Measurements from ENCODE around the gene ATF1. TPM values are rescaled to one million over a fixed set of nuclear protein-coding genes. Genes with fewer than 3 reads are reported as not detected.

The ATF1 gene
- total RNA-seq, 6 experiments from 2014 or later, result 33.6 to 37.7 (median 34.4) TPM

DNA sequence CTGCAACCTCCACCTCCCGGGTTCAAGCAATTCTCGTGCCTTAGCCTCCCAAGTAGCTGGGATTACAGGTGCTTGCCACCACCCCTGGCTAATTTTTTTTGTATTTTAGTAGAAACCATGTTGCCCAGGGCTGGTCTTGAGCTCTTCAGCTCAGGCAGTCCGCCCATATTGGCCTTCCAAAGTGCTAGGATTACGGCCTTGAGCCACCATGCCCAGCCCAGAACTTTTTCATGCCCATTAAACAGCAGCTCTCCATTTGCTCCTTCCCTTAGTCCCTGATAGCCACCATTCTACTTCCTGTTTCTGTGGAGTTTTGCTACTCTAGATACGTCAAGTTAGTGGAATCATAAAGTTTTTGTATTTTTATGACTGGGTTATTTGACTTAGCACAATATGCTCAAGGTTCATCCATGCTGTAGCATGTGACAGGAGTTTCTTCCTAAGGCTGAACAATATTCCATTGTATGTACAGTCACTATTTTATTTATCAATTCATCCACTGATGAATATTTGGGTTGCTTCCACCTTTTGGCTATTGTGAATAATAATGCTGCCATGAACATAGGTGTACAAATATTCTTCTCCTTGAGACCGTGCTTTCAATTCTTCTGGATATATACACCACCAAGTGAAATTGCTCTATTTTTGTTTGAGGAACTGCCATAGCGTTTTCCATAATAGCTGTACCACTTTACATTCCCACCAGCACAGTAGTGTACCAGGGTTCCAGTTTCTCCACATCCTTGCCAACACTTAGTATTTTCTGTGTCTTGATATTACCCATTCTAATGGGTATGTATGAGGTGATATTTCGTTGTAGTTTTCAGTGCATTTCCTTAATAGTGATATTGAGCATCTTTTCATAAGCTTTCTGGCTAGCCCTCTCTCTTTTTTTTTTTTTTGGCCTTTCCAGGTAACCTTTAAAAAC is 15.0 kb downstream of the ATF1 start:
- Mint-ChIP-seq H3K36me3 (ENCODE audit: low read depth) (peaks cover 5% of the 10 kb centered on the region; the same call in 1 of the 2 replicates), H3K27me3 (ENCODE audit: insufficient read depth) (no peaks in the 10 kb centered on the region; the same call in 1 of the 2 replicates), H3K27ac (no peak overlapping the region), H3K9me3 (no peaks in the 10 kb centered on the region), H3K4me1 (ENCODE audit: low read depth) (no peaks in the 10 kb centered on the region), H3K4me3 (no peak overlapping the region)
- no peak for DNase-seq
- TF ChIP-seq, protein P1, sequence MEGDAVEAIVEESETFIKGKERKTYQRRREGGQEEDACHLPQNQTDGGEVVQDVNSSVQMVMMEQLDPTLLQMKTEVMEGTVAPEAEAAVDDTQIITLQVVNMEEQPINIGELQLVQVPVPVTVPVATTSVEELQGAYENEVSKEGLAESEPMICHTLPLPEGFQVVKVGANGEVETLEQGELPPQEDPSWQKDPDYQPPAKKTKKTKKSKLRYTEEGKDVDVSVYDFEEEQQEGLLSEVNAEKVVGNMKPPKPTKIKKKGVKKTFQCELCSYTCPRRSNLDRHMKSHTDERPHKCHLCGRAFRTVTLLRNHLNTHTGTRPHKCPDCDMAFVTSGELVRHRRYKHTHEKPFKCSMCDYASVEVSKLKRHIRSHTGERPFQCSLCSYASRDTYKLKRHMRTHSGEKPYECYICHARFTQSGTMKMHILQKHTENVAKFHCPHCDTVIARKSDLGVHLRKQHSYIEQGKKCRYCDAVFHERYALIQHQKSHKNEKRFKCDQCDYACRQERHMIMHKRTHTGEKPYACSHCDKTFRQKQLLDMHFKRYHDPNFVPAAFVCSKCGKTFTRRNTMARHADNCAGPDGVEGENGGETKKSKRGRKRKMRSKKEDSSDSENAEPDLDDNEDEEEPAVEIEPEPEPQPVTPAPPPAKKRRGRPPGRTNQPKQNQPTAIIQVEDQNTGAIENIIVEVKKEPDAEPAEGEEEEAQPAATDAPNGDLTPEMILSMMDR (IDR thresholded peaks at IDR 0.05), result no peak

DNA sequence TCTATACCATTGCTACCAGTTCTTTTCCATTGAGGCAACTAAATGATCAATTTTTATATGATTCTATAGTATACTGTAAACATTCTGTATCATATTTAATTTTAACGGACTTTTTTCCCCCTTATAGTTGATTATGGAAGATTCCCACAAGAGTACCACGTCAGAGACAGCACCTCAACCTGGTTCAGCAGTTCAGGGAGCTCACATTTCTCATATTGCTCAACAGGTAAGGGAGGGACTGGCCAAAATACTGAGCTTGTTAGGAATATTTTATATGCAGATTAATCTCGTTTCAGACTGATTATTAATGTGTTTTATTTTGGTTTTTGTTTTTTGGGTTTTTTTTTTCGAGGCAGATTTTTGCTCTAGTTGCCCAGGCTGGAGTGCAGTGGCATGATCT is 16.1 kb downstream of the ATF1 start:
- peaks cover 10% of the 10 kb centered on the region for H3K4me1 Mint-ChIP-seq (ENCODE audit: low read depth)
- H3K27me3 Mint-ChIP-seq (ENCODE audit: insufficient read depth), result no peaks in the 10 kb centered on the region
- no peaks in the 10 kb centered on the region for H3K9me3 Mint-ChIP-seq
- TF ChIP-seq, protein P1 (IDR thresholded peaks at IDR 0.05), result no peak
- H3K4me3 Mint-ChIP-seq, result no peak overlapping the region
- H3K36me3 Mint-ChIP-seq (ENCODE audit: low read depth), result peaks cover 10% of the 10 kb centered on the region; the same call in 1 of the 2 replicates
- DNase-seq, result no peak
- no peak overlapping the region for H3K27ac Mint-ChIP-seq

DNA sequence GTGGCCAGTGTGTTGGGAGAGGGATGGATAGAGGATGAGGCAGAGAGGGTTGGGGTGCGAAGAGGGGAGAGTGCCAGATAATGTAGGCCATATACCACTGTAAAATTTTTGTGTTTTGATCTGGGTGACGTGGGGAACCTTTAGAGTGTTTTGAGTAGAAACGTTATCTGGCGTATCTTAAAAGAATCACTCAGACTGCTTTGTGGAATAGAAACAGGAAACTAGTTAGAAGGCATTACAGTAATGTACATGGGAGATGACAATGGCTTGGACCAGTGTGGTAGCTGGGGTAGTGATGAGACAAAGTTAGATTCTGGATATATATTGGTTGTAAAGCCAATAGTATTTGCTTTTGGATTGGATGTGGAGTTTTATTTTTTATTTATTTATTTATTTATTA is 20.6 kb downstream of the ATF1 start:
- TF ChIP-seq, protein P1 (IDR thresholded peaks at IDR 0.05), result no peak
- Mint-ChIP-seq H3K9me3 (peaks cover 13% of the 10 kb centered on the region), H3K4me3 (no peak overlapping the region), H3K36me3 (ENCODE audit: low read depth) (peaks cover 25% of the 10 kb centered on the region), H3K27ac (no peak overlapping the region), H3K4me1 (ENCODE audit: low read depth) (peaks cover 55% of the 10 kb centered on the region), H3K27me3 (ENCODE audit: insufficient read depth) (peaks cover 3% of the 10 kb centered on the region; the same call in 1 of the 2 replicates)
- DNase-seq, result no peak

DNA sequence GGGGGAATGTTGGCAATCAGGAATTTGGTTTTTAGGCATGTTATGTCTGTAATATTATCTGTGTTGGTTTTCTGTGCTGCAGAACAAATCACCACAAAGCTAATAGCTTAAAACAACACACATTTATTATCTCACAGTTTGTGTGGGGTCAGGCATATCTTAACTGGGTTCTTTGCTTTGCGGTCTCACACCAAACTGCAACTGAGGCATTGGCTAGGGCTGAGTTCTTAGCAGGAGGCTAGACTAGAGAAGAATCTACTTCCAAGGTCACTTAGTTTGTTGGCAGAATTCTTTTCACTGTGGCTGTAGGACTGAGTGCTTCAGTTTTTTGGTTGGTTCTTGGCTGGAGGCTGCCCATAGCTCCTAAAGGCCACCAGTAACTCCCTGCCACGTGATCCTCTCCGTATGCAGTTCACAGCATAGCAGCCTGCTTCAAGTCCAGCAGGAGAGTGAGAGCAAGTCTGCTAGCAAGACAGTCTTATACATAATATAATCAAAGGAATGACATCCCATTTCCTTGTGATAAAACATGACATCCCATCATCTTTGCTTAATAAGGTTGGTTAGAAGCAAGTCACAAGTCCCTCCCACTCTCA is 21.6 kb downstream of the ATF1 start:
- H3K36me3 Mint-ChIP-seq (ENCODE audit: low read depth), result peaks cover 28% of the 10 kb centered on the region
- H3K4me1 Mint-ChIP-seq (ENCODE audit: low read depth), result peaks cover 65% of the 10 kb centered on the region
- H3K9me3 Mint-ChIP-seq, result peaks cover 13% of the 10 kb centered on the region
- peak overlapping the region; percentile 80 for H3K4me3 Mint-ChIP-seq
- peaks cover 3% of the 10 kb centered on the region for H3K27me3 Mint-ChIP-seq (ENCODE audit: insufficient read depth)
- TF ChIP-seq, protein P1 (IDR thresholded peaks at IDR 0.05), result no peak
- peak overlapping the region; percentile 99 for H3K27ac Mint-ChIP-seq
- DNase-seq, result no peak

DNA sequence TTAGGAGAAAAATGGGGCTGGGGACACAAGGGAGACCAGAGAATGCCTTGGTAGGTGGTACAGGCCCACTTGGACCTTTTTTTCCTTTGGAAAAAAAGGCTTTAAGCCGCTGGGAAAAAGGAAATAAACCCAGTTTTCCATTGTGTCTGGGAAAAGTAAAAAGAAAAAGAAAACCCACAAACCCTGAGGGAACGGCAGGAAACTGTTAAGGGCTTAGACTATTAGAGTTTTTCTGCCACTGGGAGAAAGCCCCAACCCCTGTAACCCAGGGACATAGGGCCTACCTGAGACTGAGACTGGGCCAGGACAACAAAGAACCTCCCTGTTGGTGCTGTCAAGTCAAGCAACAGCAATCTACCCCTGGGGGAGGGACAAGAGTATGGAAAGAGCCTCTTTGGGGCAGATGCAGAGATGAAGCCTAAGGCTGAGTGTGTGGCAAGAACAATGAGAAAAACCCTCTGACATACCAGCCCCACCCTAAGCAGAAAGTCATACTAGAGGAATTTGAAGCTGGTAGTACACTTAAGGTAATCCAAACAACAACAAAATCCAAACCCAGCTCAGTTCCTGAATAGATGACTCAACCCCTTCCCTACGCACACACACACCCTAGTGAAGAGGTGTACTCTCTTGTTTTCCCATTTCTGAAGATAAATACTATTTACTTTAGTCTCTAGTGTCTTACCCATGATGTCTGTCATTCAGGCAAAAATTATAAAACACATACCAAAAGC is 22.8 kb downstream of the ATF1 start:
- TF ChIP-seq, protein P1 (IDR thresholded peaks at IDR 0.05), result no peak
- H3K9me3 Mint-ChIP-seq, result peaks cover 13% of the 10 kb centered on the region
- H3K4me3 Mint-ChIP-seq, result peak overlapping the region; percentile 80
- H3K4me1 Mint-ChIP-seq (ENCODE audit: low read depth), result peaks cover 77% of the 10 kb centered on the region
- H3K36me3 Mint-ChIP-seq (ENCODE audit: low read depth), result peaks cover 33% of the 10 kb centered on the region
- H3K27me3 Mint-ChIP-seq (ENCODE audit: insufficient read depth), result peaks cover 3% of the 10 kb centered on the region
- peak overlapping the region; percentile 99 for H3K27ac Mint-ChIP-seq
- peak; percentile 96 for DNase-seq
